Stimulated activated CD4-positive, alpha-beta T cell treated with anti-CD3 and anti-CD28 coated beads, Interleukin-15, amount 100 ng/mL, for 48 hours (primary cell): ENCODE data around the gene UST.
A peak's percentile ranks its signal among the peaks of the same experiment; 100 is the strongest.

ENCODE experiments used
- DNase-seq, 2 donors: peaks; one replicate each; pipeline ENCODE4 v3.0.0-alpha.2; 2020; ENCODE audit warnings: low read depth in 2 of 2

UST gene

GRCh38 chr6:148746363-148747144, at the start of gene UST:
Gene UST (plus strand): TSS chr6:148747030. CDS start chr6:148747431, 401 bp downstream.
- DNase-seq, result peak in 1 of 2 donors; percentile 36

- DNase-seq, result no peak
Observed at GRCh38 chr6:148697895-148698440, 48.9 kb upstream of the UST start.

DNA sequence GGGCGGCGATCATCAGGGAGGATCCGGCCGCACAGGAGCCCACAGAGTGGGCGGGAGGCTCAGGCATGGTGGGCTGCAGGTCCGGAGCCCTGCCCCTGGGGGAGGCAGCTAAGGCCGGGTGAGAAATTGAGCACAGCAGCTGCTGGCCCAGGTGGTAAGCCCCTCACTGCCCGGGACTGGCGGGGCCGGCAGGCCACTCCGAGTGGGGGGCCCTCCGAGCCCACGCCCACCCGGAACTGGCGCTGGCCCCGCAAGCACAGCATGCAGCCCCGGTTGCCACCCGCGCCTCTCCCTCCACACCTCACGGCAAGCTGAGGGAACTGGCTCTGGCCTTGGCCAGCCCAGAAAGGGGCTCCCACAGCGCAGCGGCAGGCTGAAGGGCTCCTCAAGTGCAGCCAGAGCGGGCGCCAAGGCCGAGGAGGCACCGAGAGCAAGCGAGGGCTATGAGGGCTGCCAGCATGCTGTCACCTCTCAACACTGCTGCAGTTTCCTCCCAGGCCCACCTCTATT, 48.1 kb upstream of the UST start:
- no peak for DNase-seq

DNA sequence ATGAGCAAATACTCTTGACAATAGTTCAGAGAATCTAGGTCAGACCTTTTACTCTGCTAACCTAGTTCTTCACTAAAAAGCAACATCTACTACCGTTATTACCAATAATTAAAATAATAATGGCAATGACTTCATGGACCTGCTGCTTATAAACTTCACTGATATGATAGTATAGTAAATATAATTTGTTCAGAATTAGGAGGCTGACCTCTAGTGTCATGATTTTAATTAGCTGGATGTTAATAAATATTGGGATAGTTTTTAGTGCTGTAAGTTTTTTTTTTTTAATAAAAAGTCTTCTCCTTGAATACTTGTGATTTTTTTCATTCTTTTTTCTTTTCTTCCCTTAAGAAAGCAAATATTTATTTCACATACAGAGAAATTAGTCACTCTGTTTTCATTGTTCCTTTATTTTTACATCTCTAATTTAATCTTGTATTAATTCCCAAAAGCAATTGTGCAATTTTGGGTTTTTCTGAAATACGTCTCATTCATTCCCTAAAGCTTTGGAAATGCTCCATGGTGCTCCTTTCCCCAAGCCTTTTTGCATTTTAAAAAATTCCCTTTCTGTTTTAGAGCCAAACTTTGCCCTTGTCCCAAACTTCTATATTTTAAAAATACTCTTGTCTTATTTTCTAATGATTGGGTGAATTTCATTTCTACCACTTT, 46.6 kb upstream of the UST start:
- no peak for DNase-seq

GRCh38 chr6:148700741-148701311, 46.0 kb upstream of the UST start:
- DNase-seq, result no peak

- DNase-seq, result no peak
Observed at GRCh38 chr6:148701375-148701774, 45.5 kb upstream of the UST start.

GRCh38 chr6:148703900-148704299, 42.9 kb upstream of the UST start:
- DNase-seq, result no peak

DNA sequence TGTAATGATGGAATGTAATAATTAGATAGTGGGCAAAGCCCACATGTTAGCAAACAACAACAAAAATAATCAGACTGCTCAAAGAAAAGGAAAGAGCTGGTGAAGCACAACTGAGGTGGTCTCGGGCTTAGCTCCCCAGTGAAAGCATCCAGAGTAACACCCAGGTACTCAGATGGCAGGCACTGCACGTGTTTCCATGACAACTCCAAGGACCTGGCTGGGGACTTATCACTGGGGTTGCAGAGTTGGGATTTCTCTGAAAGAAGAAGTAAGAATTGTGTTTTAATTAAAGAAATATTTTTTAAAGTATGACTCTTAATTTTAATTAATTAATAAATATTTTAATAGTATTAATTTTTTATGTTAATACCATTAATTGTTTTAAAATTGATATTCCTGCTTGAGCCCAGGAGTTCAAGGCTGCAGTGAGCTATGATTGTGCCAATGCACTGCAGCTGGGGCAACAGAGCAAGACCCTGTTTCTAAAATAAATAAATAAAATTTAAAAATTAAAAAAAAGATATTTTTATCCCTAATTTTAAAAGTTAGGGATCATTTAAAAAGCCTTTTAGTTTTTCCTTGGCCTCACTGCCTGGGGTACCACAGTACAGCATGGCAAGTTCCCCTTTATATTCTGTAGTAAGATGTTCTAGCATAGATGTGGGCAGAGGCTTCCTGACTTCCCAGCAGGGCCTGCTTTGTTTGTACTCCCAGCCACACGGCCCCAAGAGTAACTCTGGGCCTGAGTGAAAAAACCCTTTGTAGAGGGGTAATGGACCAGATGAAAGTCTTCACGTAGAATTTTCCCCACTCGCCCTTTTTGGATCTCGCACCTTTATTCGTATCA, 42.2 kb upstream of the UST start:
- no peak for DNase-seq

DNA sequence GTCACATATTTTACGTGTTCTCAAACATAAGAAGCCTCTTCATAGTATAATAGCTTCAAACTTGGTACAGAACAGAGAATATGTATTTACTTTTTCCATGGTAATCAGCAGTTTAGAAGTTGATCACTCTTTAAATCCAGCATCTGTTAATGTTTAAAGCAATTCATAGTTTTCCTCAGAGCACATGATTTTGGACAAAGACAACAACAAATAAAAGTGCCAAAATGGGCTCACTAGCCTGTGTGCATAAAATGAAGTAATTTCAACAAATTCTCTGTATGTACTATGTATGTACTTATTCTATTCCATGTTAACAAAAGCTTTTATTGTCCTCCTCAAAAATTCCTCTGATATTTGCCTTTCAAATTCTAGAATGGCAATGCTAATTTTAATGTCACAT, 38.1 kb upstream of the UST start:
- no peak for DNase-seq

DNA sequence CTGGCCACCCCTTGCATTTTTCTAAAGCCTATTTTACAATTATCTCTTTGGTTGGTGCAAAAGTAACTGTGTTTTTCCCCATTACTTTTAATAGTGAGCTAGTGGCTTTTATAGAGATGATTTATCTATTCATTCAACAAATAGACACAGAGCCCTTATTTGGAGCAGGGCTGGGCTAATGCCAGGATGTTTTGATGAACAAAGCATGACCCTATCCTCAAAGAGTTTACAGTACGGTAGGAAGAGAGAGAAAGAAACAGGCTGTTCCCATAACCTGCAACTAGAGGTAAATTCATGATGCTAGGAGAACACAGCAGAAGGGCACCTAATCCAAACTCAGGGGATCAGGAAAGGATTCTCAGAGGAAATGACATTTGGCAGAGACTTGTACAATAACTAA, 37.3 kb upstream of the UST start:
- no peak for DNase-seq

DNA sequence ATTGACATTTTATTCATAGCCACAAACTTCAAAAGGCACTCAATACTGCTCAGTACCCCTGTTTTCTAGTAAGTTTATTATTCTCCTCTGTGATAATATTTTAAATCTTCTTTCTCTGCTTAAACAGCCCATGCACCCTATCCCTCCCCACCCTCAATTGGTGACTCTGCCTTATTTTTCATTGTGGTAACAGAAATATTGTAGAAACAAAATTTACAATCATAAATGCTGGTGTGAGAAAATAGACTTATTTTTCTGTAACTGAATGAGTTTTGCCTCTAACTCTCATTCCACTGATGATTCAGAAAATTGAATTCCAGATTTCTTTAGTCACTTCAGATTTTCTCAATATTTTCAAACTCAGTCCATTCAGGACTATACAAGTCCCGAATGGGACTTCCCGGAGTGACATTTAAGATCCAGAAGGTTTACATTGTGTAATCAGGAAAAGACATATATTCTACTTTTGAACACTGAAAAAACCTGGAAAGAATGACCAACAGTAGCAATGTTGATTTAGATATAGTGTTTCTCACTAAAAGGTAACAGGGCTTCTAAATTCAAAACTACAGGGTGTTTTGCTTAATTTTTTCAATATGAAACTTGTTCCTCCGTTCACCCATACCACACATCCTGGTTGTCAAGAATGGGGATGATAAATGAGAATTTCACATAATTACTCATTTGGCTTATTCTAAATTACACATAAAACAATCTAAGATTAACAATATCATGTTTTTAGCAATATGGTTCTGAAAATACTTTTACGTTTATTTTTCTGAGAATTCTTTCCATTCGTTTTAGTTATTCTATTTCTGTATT, 34.8 kb upstream of the UST start:
- no peak for DNase-seq

DNA sequence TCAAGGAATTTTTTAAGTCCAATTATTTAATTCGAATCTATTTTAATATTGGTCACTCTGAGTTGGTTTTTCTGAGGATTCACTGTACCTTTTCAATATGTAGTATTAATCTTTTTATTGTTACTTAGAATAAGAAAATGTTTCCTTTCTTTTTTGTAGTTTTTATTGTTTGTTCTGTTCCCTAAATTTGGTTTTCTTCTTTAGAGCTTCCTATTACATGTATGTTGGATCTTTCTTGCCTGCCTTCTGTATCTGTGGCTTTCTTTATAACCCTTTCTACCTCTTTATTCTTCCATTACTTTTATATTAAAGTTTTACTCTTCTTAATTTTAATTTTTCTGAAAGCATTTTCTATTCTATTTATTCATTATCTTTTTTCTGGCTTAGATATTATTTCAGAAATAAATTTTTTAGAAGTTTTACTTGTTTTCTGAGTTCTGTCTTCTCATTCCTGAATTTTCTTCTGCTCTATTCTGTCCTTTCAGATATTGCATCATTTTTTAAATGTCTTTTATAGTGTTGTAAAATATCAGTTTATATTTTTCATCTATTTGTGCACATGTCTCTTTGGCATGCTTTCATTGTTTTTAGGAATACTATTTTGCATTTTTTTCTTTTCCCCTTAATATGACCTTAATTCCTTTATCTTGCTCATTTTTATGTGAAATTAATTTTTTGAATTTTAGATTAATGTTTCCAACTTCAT, 33.6 kb upstream of the UST start:
- no peak for DNase-seq

DNA sequence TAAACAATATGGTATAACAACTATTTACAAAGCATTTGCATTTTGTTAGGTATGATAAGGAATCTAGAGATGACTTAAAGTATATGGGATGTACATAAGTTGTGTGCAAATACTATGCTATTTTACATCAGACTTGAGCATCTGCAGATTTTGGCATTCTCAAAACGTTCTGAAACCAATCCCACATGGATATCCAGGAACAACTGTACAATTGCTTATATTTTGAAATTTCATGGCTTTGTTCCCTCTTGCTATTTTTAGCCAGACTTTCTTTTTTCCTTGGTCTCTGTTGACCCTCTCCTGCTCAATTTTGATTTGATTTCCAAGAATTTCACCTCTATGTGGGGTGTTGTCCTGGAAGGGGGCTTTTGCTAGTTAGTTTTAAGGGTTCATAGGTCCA, 32.9 kb upstream of the UST start:
- no peak for DNase-seq

DNA sequence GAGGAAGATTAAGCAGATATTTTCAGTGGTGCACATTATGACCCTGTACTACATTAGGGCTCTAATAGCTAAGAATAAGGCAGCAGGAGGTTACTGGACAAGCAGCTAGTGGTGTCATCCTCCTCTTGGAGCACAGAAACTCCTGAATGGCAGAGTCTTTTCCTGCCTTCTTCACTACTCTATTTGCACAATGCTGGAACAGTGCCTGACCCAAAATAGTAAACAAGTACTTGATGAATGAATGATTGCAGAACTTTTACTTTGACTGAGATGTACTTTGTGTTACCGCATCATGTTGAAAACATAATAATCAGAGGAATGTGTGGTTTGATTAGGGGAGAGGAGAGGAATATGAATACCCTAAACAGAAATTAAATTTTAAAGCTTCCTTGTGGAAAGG, 30.0 kb upstream of the UST start:
- DNase-seq, result no peak

DNA sequence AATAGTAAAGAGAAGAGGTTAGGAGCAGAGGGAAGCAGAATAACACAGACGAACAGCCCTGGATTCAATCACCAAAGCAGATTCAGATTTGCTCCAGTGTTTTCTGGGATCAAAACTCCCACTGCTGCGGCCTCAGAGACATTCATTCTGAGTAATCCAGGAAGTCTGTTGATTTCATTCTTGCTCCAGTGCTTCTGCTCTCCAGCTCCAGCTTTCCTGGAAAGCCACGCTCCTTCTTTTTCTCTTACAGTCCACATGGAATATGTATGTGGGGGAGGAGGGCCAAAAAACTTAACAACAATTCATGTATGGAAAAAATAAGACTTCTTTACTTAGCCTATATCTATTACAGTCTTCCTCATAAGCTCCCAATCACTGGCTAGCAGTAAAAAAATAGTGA, 26.4 kb upstream of the UST start:
- no peak for DNase-seq

DNA sequence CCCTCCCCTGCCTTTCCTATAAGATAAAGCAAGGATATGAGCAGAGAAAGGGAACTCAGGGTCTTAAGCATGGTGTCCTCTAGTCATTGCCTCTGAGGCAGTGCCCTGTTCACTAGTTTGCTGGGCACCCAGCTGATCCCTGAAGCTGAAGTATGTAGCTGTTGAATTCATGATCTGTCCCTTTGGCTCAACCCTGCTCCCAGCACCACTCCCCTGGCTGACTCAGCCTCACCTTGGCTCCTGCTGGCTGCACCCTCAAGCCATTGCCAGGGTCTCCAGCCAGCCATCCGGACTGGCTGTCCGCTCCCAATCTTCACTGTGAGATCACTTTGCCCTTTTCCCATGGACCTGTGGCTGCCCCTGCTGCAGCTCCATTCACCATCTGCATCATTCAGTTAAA, 25.9 kb upstream of the UST start:
- DNase-seq, result no peak

DNA sequence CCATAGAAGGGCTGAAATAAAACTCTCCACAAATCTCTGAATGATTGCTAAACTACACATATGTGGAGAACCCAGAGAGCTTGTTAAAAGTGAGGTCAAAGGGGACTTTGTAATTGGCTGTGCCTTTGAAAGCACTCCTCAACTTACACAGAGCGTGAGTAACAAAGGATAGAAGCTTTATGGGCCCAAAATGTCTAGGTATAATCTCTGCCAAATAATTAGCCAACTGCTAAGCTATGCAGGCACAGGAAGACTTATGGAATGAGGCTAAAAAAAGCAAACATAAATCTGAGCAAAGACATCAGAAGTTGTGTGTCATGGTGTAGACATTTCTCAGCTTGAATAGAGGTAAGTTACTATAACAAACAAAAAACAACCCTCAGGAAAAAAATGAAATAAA, 23.3 kb upstream of the UST start:
- no peak for DNase-seq

DNA sequence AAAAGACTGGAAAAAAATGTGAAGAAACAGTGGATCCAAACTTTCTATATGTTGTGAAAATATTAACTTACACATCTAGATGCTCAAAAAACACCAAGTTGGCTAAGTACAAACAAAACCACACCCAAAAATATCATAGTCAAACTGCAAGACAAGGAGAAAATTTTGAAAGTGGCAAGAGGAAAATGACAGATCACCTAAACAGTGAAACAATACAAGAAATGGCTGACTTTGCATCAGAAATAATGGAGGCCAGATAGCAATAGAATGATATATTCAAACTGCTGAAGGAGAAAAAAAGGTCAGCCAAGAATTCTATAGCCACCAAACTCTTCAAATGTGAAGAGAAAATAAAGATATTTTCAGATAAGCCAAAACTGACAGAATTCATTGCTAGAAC, 22.4 kb upstream of the UST start:
- no peak for DNase-seq

GRCh38 chr6:148727104-148727503, 19.7 kb upstream of the UST start:
- DNase-seq, result no peak

- DNase-seq, result no peak
Observed at GRCh38 chr6:148735989-148736388, 10.8 kb upstream of the UST start.
